Heart right ventricle (tissue), 16 donors: ENCODE data around the gene OOEP. TPM values are rescaled to one million over a fixed set of nuclear protein-coding genes. Genes with fewer than 3 reads are reported as not detected.

Experiments
- ATAC-seq, 8 donors: fragments of 200-7000 bp; cut with Tn5 transposase; one replicate each; pipeline ENCODE4 v1.9.1; 2020; ENCODE audit warnings: mild to moderate bottlenecking in 8 of 8, moderate library complexity in 8 of 8, moderate number of reproducible peaks in 1 of 8
- DNase-seq, 2 donors: peaks; one replicate each; pipeline ENCODE4 v3.0.0-alpha.2; 2020
- H3K27ac ChIP-seq, 10 donors: fragments of 200-600 bp; sonication (generic) in 2 of 10; one replicate each; pipeline versions ENCODE4 v1.5.0 to v1.8.0; 2020 to 2022; ENCODE audit warnings: mild to moderate bottlenecking in 3 of 10
- H3K27me3 ChIP-seq, 7 donors: fragments of 200-600 bp; one replicate each; pipeline ENCODE4 v1.8.0; 2021 to 2022; ENCODE audit warnings: mild to moderate bottlenecking in 2 of 7
- H3K36me3 ChIP-seq, 9 donors: fragments of 200-600 bp; sonication (generic) in 1 of 9; one replicate each; pipeline versions ENCODE4 v1.5.0 to v1.8.0; 2020 to 2022; ENCODE audit warnings: mild to moderate bottlenecking in 2 of 9
- H3K4me1 ChIP-seq, 9 donors: fragments of 200-600 bp; sonication (generic) in 1 of 9; one replicate each; pipeline versions ENCODE4 v1.5.0 to v1.8.0; 2020 to 2022; ENCODE audit warnings: mild to moderate bottlenecking in 4 of 9
- H3K4me3 ChIP-seq, 10 donors: fragments of 200-600 bp; sonication (generic) in 2 of 10; one replicate each; pipeline versions ENCODE4 v1.5.0 to v1.8.0; 2020 to 2022; ENCODE audit warnings: mild to moderate bottlenecking in 7 of 10, moderate library complexity in 2 of 10
- H3K9me3 ChIP-seq, 11 donors: fragments of 200-600 bp in 10 of 11; sonication (generic) in 2 of 11; one replicate each; pipeline versions ENCODE4 v1.5.0 to v1.8.0; 2013 to 2022; ENCODE audit warnings: mild to moderate bottlenecking in 2 of 11, control low read depth in 1 of 11, moderate library complexity in 1 of 11
- WGBS, 2 donors: extraction: QIAGEN DNeasy Blood & Tissue Kit; methylation state at CpG; one replicate each; pipeline ENCODE4 v1.1.7; 2013; ENCODE audit warnings: inconsistent platforms in 1 of 2; 5-methylcytosine and 5-hydroxymethylcytosine counted together
- intact Hi-C, 10 donors: fragments of 100-400 bp; cut with DNase I; formaldehyde crosslinking; loops; one replicate each; pipeline versions ENCODE4 v1.11.1 to v1.14.2; 2022
- polyA plus RNA-seq, 2 donors: library from polyadenylated mRNA; stranded (reverse); fragments of 200-250 nt; gene quantifications; one replicate each; pipeline ENCODE4 v1.2.3, GENCODE V29; 2013
- total RNA-seq, 10 donors: library from RNA; stranded (reverse); fragmentation: NEBNext Ultra II Directional in 3 of 10; extraction: Animal tissue kit (Norgen Biotek cat#: 25700) in 3 of 10; gene quantifications; one replicate each; pipeline versions ENCODE4 v1.2.1 to v1.2.4, GENCODE V29; 2021 to 2023
- TF ChIP-seq, protein P1 (sequence below), 9 donors: fragments of 200-600 bp; sonication (generic) in 2 of 9; IDR thresholded peaks; one replicate each; pipeline versions ENCODE4 v1.5.0 to v1.8.0; 2021 to 2022; ENCODE audit warnings: antibody characterized with exemption in 9 of 9, mild to moderate bottlenecking in 5 of 9, moderate library complexity in 1 of 9
- donor health status: Arrhythmogenic right ventricular cardiomyopathy.
- donor health status: ischemic (EF 13 %, LVEDD 7.1; RV severe dilation, severe dysfunction).
- donor health status: healthy with polysubstance abuse.
- donor health status: DM: no; HTN: yes; CAD: no.
- donor health status: DM: no; HTN: no; CAD: no.
- donor health status: ischemic (EF 25% LVEDD 6.9; RV normal size, moderate dysfunction).
- donor health status: ischemic (EF 25% LVEDD 5.7; RV mildly dilated, moderate dysfunction).
- donor health status: healthy.
- donor health status: DM: yes; HTN: yes; CAD: no.
- donor health status: Ischemic cardiomyopathy.
- donor health status: ischemic (EF 35%, LVEDD 5.7; RV mildly dilated, moderate dysfunction).
- donor health status: nonischemic (EF 11% LVEDD 7.7; RV severe dilation, severe dysfunction).
- donor health status: DM: yes; HTN: yes; CAD: no.
- donor health status: PGD.
- donor health status: ischemic (EF 29% LVEDD 5.4; RV normal size, mild dysfunction).
- donor health status: nonischemic (EF 23%, LVEDD 6.1; RV moderate dilation, normal function).

The OOEP gene
- total and polyA plus RNA-seq, 12 donors, result 0.03 TPM; not detected in 11

DNA sequence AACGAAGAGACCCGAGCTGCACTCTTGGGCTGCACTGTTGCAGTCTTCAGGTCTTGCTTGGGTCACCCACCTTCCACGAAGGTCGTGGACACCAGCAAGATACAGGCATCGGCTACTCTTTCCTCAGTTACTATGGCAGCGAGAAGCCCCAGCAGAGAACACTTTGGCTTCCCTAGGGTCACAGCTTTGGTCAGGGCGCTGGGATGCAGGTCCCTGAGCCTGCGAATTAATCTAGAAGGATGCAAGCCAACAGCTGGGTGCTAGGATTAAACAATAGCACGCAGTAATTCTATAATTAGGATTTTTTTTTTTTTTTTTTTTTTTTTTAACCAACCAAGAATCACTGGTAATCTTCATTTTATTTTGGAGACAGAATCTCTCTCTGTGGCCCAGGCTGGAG, 5.1 kb downstream of the OOEP start:
- Histone ChIP-seq H3K9me3 (peaks cover 0 to 2% (median 0%) of the 10 kb centered on the region in 11 donors), H3K4me1 (no peaks in the 10 kb centered on the region), H3K36me3 (no peaks in the 10 kb centered on the region), H3K4me3 (no peak overlapping the region), H3K27me3 (no peaks in the 10 kb centered on the region), H3K27ac (no peak overlapping the region)
- ATAC-seq, result no peak
- WGBS, 2 donors, result 86% methylated on average over 9 of the region's 9 CpGs
- TF ChIP-seq, protein P1, sequence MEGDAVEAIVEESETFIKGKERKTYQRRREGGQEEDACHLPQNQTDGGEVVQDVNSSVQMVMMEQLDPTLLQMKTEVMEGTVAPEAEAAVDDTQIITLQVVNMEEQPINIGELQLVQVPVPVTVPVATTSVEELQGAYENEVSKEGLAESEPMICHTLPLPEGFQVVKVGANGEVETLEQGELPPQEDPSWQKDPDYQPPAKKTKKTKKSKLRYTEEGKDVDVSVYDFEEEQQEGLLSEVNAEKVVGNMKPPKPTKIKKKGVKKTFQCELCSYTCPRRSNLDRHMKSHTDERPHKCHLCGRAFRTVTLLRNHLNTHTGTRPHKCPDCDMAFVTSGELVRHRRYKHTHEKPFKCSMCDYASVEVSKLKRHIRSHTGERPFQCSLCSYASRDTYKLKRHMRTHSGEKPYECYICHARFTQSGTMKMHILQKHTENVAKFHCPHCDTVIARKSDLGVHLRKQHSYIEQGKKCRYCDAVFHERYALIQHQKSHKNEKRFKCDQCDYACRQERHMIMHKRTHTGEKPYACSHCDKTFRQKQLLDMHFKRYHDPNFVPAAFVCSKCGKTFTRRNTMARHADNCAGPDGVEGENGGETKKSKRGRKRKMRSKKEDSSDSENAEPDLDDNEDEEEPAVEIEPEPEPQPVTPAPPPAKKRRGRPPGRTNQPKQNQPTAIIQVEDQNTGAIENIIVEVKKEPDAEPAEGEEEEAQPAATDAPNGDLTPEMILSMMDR (IDR thresholded peaks at IDR 0.05), result no peak
- DNase-seq, result no peak
- intact Hi-C loops, result no loop called here

DNA sequence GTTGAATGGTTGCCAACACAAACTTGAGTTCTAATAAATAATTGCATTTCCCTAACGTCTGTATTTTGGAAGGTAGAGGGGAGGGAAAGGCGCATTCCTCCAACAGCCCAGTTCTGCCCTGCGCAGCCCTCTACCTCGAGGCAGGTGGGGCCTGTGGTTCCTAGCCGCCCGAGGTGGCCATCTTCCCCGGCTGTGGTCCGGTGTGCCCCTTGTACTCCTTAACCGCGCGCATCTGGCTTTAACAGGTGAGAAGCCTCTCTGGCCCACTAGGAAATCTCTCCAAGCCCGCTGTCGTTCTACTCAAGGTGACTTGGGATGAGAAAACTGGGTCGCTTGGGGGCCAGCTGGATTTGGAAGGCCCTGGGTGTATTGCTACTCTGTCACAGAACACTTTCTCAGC, 5.6 kb downstream of the OOEP start:
- Histone ChIP-seq H3K27ac (no peak overlapping the region), H3K9me3 (peaks cover 0 to 2% (median 0%) of the 10 kb centered on the region in 11 donors), H3K36me3 (no peaks in the 10 kb centered on the region), H3K27me3 (no peaks in the 10 kb centered on the region), H3K4me3 (no peak overlapping the region), H3K4me1 (no peaks in the 10 kb centered on the region)
- TF ChIP-seq, protein P1 (IDR thresholded peaks at IDR 0.05), result no peak
- DNase-seq (no peak), ATAC-seq (no peak)
- 87 to 89% methylated on average over 14 of the region's 14 CpGs for WGBS, 2 donors
- intact Hi-C loops, result no loop called here

DNA sequence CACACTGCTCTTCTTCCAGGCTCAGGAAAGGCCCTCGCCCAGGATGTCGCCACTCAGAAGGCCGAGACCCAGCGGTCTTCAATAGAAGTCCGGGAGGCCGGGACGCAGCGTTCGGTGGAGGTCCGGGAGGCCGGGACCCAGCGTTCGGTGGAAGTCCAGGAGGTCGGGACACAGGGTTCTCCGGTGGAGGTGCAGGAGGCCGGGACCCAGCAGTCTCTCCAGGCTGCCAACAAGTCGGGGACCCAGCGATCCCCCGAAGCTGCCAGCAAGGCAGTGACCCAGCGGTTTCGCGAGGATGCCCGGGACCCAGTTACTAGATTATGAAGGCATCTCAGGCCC, 6.2 kb downstream of the OOEP start:
- ATAC-seq (no peak), DNase-seq (no peak)
- H3K27me3 ChIP-seq, result no peaks in the 10 kb centered on the region
- WGBS, 2 donors, result 95% methylated on average over 23 of the region's 23 CpGs
- no peak overlapping the region for H3K27ac ChIP-seq
- TF ChIP-seq, protein P1 (IDR thresholded peaks at IDR 0.05), result no peak
- no peak overlapping the region for H3K4me3 ChIP-seq
- H3K36me3 ChIP-seq, result no peaks in the 10 kb centered on the region
- intact Hi-C loops, result no loop called here
- H3K4me1 ChIP-seq, result no peaks in the 10 kb centered on the region
- peaks cover 0 to 2% (median 0%) of the 10 kb centered on the region in 11 donors for H3K9me3 ChIP-seq

DNA sequence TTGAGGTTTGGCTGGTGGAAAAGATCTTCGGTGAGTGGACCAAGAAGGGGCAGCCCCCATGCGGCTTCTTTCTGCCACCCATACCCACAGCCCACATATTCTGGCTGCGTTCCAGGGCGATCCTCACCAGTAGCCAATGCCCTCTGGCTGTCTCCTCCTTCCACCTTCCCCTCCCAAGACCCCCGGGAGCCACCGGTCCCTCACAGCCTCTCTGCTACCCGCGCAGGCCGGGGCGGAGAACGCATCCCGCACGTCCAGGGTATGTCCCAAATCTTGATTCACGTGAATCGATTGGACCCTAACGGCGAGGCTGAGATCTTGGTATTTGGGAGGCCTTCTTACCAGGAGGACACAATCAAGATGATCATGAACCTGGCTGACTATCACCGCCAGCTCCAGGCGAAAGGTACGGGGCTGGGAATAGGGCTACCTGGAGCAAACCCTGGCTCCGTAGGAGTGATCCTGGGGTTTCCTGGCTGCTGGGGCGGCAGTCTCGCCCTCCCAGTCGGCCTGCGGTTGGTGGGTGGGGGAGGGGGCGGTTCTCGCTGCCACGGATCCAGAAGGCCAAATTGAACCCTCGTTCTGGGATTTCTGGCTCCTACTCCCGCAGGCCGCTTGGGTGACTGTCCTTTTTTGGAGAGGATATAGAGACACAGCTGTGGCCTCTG, 6.7 kb downstream of the OOEP start:
- no peaks in the 10 kb centered on the region for H3K27me3 ChIP-seq
- ATAC-seq, result no peak
- no peak for DNase-seq
- intact Hi-C loops, result no loop called here
- WGBS, 2 donors, result 91 to 92% methylated on average over 31 of the region's 31 CpGs
- no peak overlapping the region for H3K27ac ChIP-seq
- H3K4me3 ChIP-seq, result no peak overlapping the region
- TF ChIP-seq, protein P1 (IDR thresholded peaks at IDR 0.05), result no peak
- peaks cover 0 to under 1% (median 0%) of the 10 kb centered on the region in 11 donors for H3K9me3 ChIP-seq
- no peaks in the 10 kb centered on the region for H3K36me3 ChIP-seq
- H3K4me1 ChIP-seq, result no peaks in the 10 kb centered on the region
